ENCODE data around the gene CCP110.

Gene CCP110

DNA sequence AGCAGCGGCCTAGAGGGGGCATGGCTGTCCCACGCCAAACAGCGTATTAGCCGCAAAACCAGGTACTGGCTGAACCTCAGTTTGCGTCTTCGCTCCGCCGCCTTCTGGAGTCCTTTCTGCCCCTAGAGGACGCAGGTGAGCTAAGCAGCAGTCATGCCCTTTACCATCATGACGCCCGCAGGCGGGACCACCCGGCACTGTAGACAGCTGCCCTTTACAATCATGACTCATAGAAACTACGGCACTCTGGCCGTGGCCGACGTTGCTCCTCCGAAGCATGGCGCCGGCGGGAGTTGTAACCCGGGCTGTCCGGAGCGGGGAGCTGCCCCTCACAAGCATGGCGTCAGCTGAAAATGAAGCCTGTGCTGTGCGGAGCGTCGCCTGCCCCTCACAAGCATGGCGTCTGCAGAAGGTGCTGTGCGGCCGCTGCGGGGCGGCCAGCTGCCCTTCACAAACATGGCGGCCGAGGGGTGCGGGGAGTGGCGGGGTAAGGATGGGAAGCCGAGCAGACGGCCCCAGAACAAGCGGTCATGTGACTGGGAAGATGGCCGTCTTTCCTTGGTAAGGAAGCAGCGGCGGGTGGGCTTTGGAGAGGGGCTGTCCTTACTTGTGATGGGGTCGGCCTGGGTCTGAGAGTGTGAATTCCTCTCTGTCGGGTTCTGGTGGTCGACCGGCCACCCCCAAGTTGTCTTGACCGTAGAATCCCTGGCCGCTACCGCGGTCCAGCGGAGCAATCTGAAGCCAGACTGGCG is 31.6 kb downstream of the CCP110 start, which contains the start of gene VPS35L:
Gene VPS35L, plus strand, starts transcription at position 518 of the 752 bp plus-strand sequence. Its CDS starts 27 bp downstream, at position 545.
- DNase-seq, result peak; percentile 99

DNA sequence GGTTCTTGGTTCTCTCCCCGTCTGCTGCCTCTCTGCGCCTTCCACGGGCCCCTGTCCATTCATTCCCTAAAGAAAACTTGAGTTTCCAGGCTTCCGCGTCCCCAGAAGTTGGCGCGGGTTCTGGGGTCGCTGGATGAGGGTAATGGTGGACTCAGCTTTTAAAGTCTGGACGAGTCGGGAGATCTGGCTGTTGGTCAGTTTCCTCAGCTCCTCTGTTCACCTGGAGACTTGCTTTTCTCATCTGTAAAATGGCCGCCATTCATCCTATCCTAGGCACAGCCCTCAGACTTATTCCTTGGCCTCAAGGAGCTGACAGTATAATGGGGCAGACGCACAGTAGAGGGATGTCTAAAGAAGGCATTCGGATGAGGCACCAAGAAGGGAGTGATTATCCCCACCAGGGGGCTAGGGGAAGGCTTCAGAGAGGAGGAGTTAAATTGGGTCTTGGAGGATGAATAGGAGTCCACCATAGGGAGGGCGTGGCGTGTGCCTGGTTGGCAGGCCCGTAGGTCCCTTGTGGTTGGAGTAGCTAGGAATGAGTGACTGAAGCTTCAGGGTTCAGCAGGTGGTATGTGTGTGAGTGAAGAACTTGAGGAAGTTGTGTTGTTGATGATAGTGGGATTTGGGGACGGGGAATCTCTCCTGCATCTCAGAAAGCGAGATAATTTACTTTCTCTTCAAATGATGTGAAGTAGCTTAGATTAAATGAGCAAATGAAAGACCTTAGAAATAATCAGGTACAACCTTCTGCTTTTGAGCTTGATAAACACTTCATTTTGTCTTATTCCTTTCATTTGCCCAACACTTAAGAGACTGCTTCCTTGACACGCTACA is 32.4 kb downstream of the CCP110 start:
- DNase-seq, result peak; percentile 48

DNA sequence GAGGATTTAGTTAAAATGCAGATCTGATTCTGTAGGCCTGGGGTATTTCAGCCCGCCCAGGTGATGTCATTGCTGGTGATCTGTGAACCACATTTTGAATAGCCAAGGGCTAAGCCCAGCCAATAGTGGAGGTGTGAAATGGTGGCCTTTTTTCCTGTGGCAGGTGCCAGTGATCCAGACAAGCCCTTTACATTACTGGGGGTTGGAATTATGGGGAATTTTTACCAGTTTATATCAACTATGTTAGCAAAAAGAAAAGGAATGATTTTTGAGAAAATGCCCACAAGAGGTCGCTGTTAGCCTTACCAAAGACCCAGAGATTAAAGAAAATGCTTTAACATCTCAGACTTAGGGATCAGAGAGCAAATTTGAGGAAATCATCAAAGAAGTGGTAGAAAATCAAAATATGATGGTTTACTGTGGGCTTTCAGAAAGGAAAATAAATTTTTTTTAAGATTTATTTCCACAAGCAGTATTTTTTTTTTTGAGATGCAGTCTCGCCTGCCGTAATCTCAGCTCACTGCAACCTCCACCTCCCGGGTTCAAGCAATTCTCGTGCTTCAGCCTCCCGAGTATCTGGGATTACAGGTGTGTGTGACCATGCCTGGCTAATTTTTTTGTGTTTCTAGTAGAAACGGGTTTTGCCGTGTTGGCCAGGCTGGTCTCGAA is 35.6 kb downstream of the CCP110 start:
- DNase-seq, result peak; percentile 75

GRCh38 chr16:19560078-19560477 is 36.3 kb downstream of the CCP110 start:
- no peak for DNase-seq

DNA sequence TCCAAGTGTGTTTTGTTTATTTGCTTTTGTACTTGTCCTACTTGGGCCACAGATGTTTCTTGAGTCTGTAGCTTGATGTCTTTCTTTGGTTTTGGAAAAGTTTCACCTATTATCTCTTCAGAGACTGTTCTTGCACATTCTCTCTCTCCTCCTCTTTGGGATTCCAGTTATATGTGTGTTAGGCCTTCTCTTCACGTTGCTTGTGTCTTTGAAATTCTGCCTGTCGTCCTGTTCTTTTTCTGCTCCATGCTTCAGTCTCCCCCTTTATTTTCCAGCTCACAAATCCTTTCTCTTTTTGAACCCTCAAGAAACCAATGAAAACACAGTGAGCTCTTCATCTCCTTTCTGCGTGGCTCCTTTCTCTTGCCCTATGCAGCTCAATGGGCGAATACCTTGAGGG is 39.6 kb downstream of the CCP110 start:
- no peak for DNase-seq

DNA sequence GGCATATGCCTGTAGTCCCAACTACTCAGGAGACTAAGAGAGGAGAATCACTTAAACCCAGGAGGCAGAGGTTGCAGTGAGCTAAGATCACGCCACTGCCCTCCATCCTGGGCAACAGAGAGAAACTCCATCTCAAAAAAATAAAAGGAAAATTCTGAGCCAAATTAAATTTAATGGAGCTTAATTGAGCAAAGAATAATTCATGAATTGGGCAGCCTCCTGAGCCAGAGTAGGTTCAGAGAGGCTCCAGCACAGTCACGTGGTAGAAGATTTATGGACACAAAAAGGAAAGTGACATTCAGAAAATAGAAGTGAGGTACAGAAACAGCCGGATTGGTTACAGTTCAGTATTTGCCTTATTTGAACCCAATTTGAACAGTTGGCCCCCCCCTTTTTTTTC is 42.6 kb downstream of the CCP110 start:
- no peak for DNase-seq

DNA sequence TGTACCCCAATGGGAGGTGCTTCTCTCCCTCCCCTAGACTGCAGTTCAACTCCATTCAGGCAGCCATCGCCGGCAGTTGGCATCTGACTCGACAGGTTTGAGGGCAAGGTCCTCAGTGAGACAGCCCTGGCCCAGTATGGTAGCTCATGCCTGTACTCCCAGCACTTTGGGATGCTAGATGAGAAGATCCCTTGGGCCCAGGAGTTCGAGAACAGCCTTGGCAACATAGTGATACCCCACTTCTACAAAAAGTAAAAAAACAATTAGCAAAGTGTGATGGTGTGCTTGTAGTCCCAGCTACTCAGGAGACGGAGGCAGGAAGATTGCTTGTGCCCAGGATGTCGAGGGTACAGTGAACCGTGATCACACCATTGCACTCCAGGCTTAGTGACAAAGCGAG is 43.8 kb downstream of the CCP110 start:
- no peak for DNase-seq

DNA sequence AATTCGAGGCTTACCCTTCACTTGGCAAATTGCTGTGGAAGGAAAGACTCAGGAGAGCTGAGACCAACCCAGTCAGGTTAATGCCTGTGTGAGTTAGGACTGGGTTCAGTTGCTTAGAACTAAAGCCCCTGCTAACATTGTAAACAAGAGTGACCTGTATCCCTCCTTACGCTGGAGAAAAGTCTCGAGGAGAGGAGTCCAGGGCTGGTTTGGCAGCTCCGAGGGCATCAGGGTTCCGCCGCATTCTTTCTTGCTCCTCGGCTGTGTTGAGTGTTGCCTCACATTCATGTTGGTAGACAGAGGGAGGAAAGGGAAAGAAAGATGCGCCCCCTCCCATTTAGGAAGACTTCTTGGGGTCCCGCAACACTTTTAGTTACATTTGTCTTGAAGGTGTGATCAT is 50.3 kb downstream of the CCP110 start:
- DNase-seq, result no peak

GRCh38 chr16:19574615-19575014 is 50.9 kb downstream of the CCP110 start:
- no peak for DNase-seq

DNA sequence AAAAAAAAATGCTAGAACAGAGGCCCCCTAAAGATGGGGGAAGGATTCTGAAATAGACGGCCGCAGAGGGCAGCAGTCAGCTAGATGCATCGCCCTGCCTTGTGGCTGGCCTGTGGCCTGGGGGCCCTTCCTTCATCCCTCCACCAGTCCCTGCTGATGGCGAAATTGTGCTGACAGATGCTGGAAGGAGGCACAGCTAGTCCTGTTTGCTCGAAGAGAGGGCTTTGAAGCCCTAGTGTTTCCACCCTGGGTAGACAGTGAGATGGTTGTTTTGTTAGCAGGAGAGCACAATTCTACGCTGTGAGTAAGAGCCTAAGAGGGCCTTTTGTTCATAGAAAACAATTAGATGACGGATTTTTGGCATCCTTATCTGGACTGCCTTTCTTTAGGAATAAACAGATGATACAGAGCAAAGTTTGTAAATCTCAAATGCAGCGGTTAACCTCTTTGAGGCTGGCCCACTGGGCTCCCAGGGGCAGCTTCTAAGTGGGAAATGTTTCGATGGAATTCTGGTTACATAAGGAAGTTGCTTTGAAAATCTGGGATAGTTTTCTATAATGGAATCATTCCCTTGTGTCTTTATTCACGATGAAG is 54.7 kb downstream of the CCP110 start:
- DNase-seq, result no peak

GRCh38 chr16:19582050-19582831 is 58.5 kb downstream of the CCP110 start:
- no peak for DNase-seq

GRCh38 chr16:19583665-19584300 is 60.0 kb downstream of the CCP110 start:
- peak; percentile 67 for DNase-seq

GRCh38 chr16:19588661-19589060 is 64.9 kb downstream of the CCP110 start:
- peak; percentile 8 for DNase-seq

GRCh38 chr16:19589106-19589505 is 65.4 kb downstream of the CCP110 start:
- DNase-seq, result no peak

GRCh38 chr16:19589771-19590302 is 66.1 kb downstream of the CCP110 start:
- no peak for DNase-seq

DNA sequence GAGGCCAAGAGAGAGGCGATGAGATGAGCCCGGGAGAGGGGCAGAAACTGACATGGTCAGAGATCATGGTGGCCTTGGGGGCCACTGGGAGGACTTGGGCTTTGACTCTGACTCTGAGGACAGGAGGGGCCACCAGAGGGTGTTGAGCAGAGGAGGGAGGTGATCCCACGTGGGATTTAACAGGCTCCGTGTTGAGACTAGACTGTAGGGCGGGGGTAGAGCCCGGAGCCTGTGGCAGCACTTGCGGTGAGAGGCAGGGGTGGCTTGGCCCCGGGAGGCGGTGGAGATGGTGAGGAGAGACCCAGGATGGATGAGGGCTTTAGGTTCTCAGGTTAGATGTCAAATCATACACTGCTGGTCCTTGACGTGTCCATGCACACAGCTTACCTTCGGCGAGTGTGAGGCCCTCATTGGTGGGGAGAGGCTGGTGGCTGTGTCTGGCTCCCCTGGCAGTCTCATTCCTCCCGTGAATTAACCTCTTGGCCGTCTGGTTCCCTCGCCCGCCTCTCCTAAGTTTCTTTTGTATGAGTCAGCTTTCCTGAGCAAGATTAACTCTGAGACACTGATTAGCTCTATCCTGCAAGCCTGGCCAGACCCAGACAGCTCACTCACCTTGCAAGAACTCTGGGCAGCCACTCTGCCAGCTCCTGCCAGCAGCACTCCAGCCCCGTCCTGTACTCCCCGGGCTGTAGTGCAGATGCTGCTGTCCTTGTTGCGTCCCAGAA is 71.5 kb downstream of the CCP110 start:
- no peak for DNase-seq

GRCh38 chr16:19598805-19599510 is 75.2 kb downstream of the CCP110 start:
- DNase-seq, result no peak

- no peak for DNase-seq
Measured at GRCh38 chr16:19599968-19600716, 76.4 kb downstream of the CCP110 start.
